K562 (cell line): ENCODE measurements around the gene LY6G6D. TPM values are rescaled to one million over a fixed set of nuclear protein-coding genes. Genes with fewer than 3 reads are reported as not detected.
A peak's percentile ranks its signal among the peaks of the same experiment; 100 is the strongest.

Source experiments
- BACH1 ChIP-seq: fragments of 200-800 bp; sonication (Bioruptor generic); IDR thresholded peaks from 2 replicates; pipeline ENCODE4 v1.6.1; 2016; ENCODE audit warnings: missing genetic modification characterization, missing compliant biosample characterization
- CHCHD3 ChIP-seq: fragments of 250-450 bp; sonication (Bioruptor Pico); IDR thresholded peaks from 2 replicates; pipeline ENCODE4 v2.1.2; 2022; ENCODE audit warnings: mild to moderate bottlenecking
- CHD4 ChIP-seq: fragments of 200-600 bp; sonication (generic); IDR thresholded peaks from 3 replicates; pipeline ENCODE4 v1.6.1; 2012; ENCODE audit warnings: low read depth, mild to moderate bottlenecking, mixed read lengths, low read length, inconsistent platforms; ENCODE audit not compliant: insufficient read depth, insufficient replicate concordance, poor library complexity, severe bottlenecking
- FOS ChIP-seq: IDR thresholded peaks from 3 replicates; pipeline ENCODE4 v1.6.1; 2011; ENCODE audit not compliant: insufficient read length; ENCODE audit errors: extremely low read depth
- HDAC2 ChIP-seq: fragments of 450-650 bp; IDR thresholded peaks from 2 replicates; pipeline ENCODE4 v1.6.1; 2016; ENCODE audit warnings: mild to moderate bottlenecking
- ILF3 ChIP-seq: fragments of 450-650 bp; IDR thresholded peaks from 2 replicates; pipeline ENCODE4 v1.6.1; 2018; ENCODE audit warnings: antibody characterized with exemption, mild to moderate bottlenecking, moderate library complexity, borderline replicate concordance
- MCM3 ChIP-seq: fragments of 450-650 bp; IDR thresholded peaks from 2 replicates; pipeline ENCODE4 v1.6.1; 2016
- MTA1 ChIP-seq: fragments of 450-650 bp; IDR thresholded peaks from 2 replicates; pipeline ENCODE4 v1.6.1; 2017; ENCODE audit warnings: borderline replicate concordance
- NFIC ChIP-seq: fragments of 450-650 bp; IDR thresholded peaks from 2 replicates; pipeline ENCODE4 v1.6.1; 2017; ENCODE audit warnings: mild to moderate bottlenecking, inconsistent platforms
- OTX1 ChIP-seq: fragments of 450-650 bp; formaldehyde crosslinking; IDR thresholded peaks from 2 replicates; pipeline ENCODE4 v1.4.0; 2022; ENCODE audit warnings: mild to moderate bottlenecking
- PHTF2 ChIP-seq: fragments of 250-450 bp; sonication (Bioruptor Pico); IDR thresholded peaks from 2 replicates; pipeline ENCODE4 v1.5.0; 2021; ENCODE audit warnings: mild to moderate bottlenecking
- POLR2A ChIP-seq: fragments of 450-650 bp; conservative IDR thresholded peaks from 2 replicates; pipeline ENCODE4 v1.6.1; 2016
- TBP ChIP-seq: optimal IDR thresholded peaks from 2 replicates; pipeline ENCODE3; 2011; ENCODE audit warnings: low read depth, low read length, improper control_type of control experiment
- TOE1 ChIP-seq, 2 experiments: fragments of 450-650 bp in 1 of 2; sonication (generic) in 1 of 2; formaldehyde crosslinking in 1 of 2; IDR thresholded peaks; 2 replicates each; pipeline versions ENCODE4 v1.7.1 to v1.8.0; 2016 to 2022; ENCODE audit warnings: borderline replicate concordance in 2 of 2, mild to moderate bottlenecking in 2 of 2, antibody characterized with exemption in 1 of 2, inconsistent platforms in 1 of 2, low read depth in 1 of 2, missing genetic modification reagents in 1 of 2, moderate library complexity in 1 of 2
- ZNF121 ChIP-seq: sonication (generic); formaldehyde crosslinking; conservative IDR thresholded peaks from 2 replicates; pipeline ENCODE4 v1.8.0; 2022; ENCODE audit warnings: missing genetic modification reagents
- ZNF699 ChIP-seq: fragments of 250-450 bp; sonication (Bioruptor Pico); IDR thresholded peaks from 2 replicates; pipeline ENCODE4 v1.8.0; 2021; ENCODE audit warnings: mild to moderate bottlenecking, moderate library complexity; ENCODE audit not compliant: insufficient replicate concordance
- ZNF79 ChIP-seq: fragments of 250-450 bp; sonication (Bioruptor Pico); IDR thresholded peaks from 2 replicates; pipeline ENCODE4 v1.4.0; 2020; ENCODE audit warnings: low read depth, mild to moderate bottlenecking, moderate library complexity
- polyA plus RNA-seq, 8 experiments: library from polyadenylated mRNA; depleted of rRNA in 4 of 8; stranded (reverse) in 5 of 8; unstranded in 3 of 8; fragments of >200 nt; fragmentation: Nextera tagmentation in 2 of 8; fragmentation: Illumina TruSeq in 1 of 8; extraction: Ambion mirVana in 2 of 8; extraction: Trizol in 1 of 8; gene quantifications; 2 replicates each; pipeline versions ENCODE4 v1.2.1 to v1.2.3, GENCODE V29; 2011 to 2014; ENCODE audit warnings: inconsistent platforms in 1 of 8, missing spikeins in 1 of 8
- total RNA-seq, 7 experiments: library from RNA; depleted of rRNA in 6 of 7; stranded (reverse); fragments of >200 nt in 6 of 7; fragmentation: Illumina TruSeq in 2 of 7; extraction: Trizol in 2 of 7; gene quantifications; 2 replicates each; pipeline versions ENCODE4 v1.2.1 to v1.2.3, GENCODE V29; 2011 to 2021; ENCODE audit warnings: low replicate concordance in 1 of 7
- TF ChIP-seq, protein P1 (sequence below): fragments of 250-450 bp; sonication (Bioruptor Pico); IDR thresholded peaks from 2 replicates; pipeline ENCODE4 v1.9.0; 2021; ENCODE audit warnings: mild to moderate bottlenecking
- TF ChIP-seq, protein P2 (sequence below): fragments of 450-650 bp; formaldehyde crosslinking; IDR thresholded peaks from 2 replicates; pipeline ENCODE4 v1.4.0; 2020; ENCODE audit warnings: mild to moderate bottlenecking, moderate library complexity
- TF ChIP-seq, protein P3 (sequence below), 3 experiments: fragments of 200-800 bp in 1 of 3; sonication (Bioruptor generic) in 1 of 3; sonication (generic) in 1 of 3; formaldehyde crosslinking in 1 of 3; IDR thresholded peaks; 2 replicates each; pipeline versions ENCODE4 v1.6.1 to v1.8.0; 2016 to 2022; ENCODE audit warnings: mild to moderate bottlenecking in 2 of 3, missing compliant biosample characterization in 2 of 3, missing genetic modification characterization in 2 of 3, missing genetic modification reagents in 1 of 3
- TF ChIP-seq, protein P4 (sequence below): fragments of 450-650 bp; formaldehyde crosslinking; conservative IDR thresholded peaks from 2 replicates; pipeline ENCODE4 v1.4.0; 2022; ENCODE audit warnings: mild to moderate bottlenecking, missing genetic modification characterization
- TF ChIP-seq, protein P5 (sequence below): fragments of 250-450 bp; sonication (Bioruptor Pico); IDR thresholded peaks from 2 replicates; pipeline ENCODE4 v1.4.0; 2020; ENCODE audit warnings: borderline replicate concordance

The LY6G6D gene
- total and polyA plus RNA-seq, 9 of the 15 experiments (the other 6 are each of a cell fraction or from before 2014, with no cell fraction given): 0.30 to 0.38 TPM; not detected in 7

DNA sequence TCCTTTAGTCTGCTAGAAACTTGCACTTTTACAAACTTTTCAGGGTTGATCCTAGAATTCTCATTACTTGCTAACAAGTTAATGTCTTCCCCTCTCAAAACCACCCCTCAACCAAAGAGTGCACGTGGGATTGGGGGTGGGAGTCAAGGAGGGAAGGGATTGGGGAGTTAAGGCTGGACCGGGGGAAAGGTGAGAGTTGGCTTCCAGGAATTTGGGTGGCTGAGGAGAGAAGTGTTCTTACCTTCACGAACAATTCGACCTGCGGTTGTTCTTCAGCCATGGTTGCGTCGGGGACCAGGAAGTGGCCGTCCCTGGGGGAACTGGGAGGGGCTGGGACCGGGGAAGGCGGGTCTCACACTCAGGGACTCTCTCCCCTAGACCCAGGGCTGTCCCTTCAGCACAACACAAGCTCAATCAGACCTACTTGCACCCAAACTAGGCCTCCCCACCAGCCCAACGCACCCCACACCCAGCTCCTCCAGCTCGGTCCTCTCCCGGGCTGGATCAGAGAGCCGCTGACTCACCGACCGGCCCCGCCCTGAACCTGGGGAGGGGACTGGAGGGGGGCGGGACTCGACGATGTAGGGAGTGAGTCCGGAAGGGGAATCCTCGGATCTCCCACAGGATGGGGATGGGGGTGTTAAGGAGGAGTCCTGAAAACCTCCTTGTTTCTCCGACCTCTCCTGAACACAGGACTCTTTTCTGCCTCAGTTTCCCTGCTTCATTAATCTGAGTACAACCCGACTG lies 21.0 kb downstream of the LY6G6D start, which contains the start of gene CLIC1 (continued):
- no peak for TF ChIP-seq TOE1 (IDR thresholded peaks at IDR 0.05; ENCODE audit: borderline replicate concordance)
- peak; percentile 79 for TF ChIP-seq TOE1 (CRISPR knock-in tag; IDR thresholded peaks at IDR 0.05; ENCODE audit: borderline replicate concordance, low read depth)
- no peak for TF ChIP-seq MCM3
- no peak for TF ChIP-seq NFIC
- TF ChIP-seq, protein P1, sequence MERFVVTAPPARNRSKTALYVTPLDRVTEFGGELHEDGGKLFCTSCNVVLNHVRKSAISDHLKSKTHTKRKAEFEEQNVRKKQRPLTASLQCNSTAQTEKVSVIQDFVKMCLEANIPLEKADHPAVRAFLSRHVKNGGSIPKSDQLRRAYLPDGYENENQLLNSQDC: no peak; the same call in 1 of the 2 replicates
- TF ChIP-seq, protein P2, sequence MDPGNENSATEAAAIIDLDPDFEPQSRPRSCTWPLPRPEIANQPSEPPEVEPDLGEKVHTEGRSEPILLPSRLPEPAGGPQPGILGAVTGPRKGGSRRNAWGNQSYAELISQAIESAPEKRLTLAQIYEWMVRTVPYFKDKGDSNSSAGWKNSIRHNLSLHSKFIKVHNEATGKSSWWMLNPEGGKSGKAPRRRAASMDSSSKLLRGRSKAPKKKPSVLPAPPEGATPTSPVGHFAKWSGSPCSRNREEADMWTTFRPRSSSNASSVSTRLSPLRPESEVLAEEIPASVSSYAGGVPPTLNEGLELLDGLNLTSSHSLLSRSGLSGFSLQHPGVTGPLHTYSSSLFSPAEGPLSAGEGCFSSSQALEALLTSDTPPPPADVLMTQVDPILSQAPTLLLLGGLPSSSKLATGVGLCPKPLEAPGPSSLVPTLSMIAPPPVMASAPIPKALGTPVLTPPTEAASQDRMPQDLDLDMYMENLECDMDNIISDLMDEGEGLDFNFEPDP (CRISPR knock-in tag): peak; percentile 81
- TF ChIP-seq, protein P3, sequence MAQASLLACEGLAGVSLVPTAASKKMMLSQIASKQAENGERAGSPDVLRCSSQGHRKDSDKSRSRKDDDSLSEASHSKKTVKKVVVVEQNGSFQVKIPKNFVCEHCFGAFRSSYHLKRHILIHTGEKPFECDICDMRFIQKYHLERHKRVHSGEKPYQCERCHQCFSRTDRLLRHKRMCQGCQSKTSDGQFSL (CRISPR knock-in tag; IDR thresholded peaks at IDR 0.05): no peak
- TF ChIP-seq, protein P3 (tag; IDR thresholded peaks at IDR 0.05): peak in 1 of 2 experiments; percentile 76; a peak in 2 of 4 replicates
- TF ChIP-seq OTX1 (CRISPR knock-in tag): peak; percentile 97
- no peak for TF ChIP-seq BACH1
- TF ChIP-seq PHTF2: no peak
- TF ChIP-seq ZNF121 (CRISPR knock-in tag): peak; percentile 32; the same call in 1 of the 2 replicates
- TF ChIP-seq, protein P4, sequence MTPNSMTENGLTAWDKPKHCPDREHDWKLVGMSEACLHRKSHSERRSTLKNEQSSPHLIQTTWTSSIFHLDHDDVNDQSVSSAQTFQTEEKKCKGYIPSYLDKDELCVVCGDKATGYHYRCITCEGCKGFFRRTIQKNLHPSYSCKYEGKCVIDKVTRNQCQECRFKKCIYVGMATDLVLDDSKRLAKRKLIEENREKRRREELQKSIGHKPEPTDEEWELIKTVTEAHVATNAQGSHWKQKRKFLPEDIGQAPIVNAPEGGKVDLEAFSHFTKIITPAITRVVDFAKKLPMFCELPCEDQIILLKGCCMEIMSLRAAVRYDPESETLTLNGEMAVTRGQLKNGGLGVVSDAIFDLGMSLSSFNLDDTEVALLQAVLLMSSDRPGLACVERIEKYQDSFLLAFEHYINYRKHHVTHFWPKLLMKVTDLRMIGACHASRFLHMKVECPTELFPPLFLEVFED (CRISPR knock-in tag): peak; percentile 91
- no peak for TF ChIP-seq ZNF699 (CRISPR knock-in tag)
- TF ChIP-seq, protein P5, sequence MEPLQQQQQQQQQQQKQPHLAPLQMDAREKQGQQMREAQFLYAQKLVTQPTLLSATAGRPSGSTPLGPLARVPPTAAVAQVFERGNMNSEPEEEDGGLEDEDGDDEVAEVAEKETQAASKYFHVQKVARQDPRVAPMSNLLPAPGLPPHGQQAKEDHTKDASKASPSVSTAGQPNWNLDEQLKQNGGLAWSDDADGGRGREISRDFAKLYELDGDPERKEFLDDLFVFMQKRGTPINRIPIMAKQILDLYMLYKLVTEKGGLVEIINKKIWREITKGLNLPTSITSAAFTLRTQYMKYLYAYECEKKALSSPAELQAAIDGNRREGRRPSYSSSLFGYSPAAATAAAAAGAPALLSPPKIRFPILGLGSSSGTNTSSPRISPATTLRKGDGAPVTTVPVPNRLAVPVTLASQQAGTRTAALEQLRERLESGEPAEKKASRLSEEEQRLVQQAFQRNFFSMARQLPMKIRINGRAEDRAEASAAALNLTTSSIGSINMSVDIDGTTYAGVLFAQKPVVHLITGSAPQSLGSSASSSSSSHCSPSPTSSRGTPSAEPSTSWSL (CRISPR knock-in tag): no peak
- peak; percentile 99 for TF ChIP-seq POLR2A
- TF ChIP-seq ZNF79: peak; percentile 62; the same call in 1 of the 2 replicates
- peak; percentile 30 for TF ChIP-seq HDAC2
- no peak for TF ChIP-seq ILF3
- peak; percentile 95 for TF ChIP-seq CHCHD3
- no peak for TF ChIP-seq CHD4
- TF ChIP-seq MTA1: 0 out of 2 replicates have a peak, but pooled peaks have one; percentile 39
- TF ChIP-seq TBP: no peak
- TF ChIP-seq FOS: no peak
